ENCODE data around the gene GREB1L.

DNA sequence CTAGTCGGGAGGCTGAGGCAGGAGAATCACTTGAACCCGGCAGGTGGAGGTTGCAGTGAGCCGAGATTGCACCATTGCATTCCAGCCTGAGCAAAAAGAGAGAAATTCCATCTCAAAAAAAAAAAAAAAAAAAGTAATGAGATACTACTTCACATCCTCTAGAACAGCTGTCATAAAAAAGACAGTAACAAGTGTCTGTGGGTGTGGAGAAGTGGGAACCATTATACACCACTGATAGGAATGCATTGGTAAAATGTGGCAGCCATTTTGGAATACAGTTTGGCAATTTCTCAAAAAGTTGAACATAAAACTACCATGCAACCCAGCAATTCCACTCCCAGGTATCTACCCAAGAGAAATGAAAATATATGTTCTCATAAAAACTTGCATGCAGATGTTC is 166.6 kb downstream of the GREB1L start:
- TF ChIP-seq, protein P1, sequence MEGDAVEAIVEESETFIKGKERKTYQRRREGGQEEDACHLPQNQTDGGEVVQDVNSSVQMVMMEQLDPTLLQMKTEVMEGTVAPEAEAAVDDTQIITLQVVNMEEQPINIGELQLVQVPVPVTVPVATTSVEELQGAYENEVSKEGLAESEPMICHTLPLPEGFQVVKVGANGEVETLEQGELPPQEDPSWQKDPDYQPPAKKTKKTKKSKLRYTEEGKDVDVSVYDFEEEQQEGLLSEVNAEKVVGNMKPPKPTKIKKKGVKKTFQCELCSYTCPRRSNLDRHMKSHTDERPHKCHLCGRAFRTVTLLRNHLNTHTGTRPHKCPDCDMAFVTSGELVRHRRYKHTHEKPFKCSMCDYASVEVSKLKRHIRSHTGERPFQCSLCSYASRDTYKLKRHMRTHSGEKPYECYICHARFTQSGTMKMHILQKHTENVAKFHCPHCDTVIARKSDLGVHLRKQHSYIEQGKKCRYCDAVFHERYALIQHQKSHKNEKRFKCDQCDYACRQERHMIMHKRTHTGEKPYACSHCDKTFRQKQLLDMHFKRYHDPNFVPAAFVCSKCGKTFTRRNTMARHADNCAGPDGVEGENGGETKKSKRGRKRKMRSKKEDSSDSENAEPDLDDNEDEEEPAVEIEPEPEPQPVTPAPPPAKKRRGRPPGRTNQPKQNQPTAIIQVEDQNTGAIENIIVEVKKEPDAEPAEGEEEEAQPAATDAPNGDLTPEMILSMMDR (IDR thresholded peaks at IDR 0.05), result no peak
- no peak for TF ChIP-seq POLR2A (IDR thresholded peaks at IDR 0.05)
